CD4-positive, alpha-beta memory T cell (primary cell): ENCODE measurements around the gene AFF4. TPM values are rescaled to one million over a fixed set of nuclear protein-coding genes. Genes with fewer than 3 reads are reported as not detected.
"Not testable (repeated sequence)": the region's sequence is repeated elsewhere in the genome, so short reads cannot be mapped to it uniquely, and the experiment has no call there.

Experiments used
- CTCF ChIA-PET: fragments of 350-600 bp; sonication (Branson Sonifier 250); formaldehyde crosslinking; loops from one replicate; lab custom pipeline; 2021; ENCODE audit warnings: inconsistent platforms; ENCODE audit not compliant: partially characterized antibody; lab: Charles Lee
- POLR2A ChIA-PET: fragments of 350-600 bp; sonication (Branson Sonifier 250); formaldehyde crosslinking; loops from one replicate; lab custom pipeline; 2021; ENCODE audit not compliant: partially characterized antibody; lab: Charles Lee
- DNase-seq, 5 donors: peaks; one replicate each; pipeline versions ENCODE4 v3.0.0 to v3.0.0-alpha.2; 2020 to 2022; ENCODE audit warnings: mixed read lengths in 1 of 5
- H3K27ac ChIP-seq: one replicate; pipeline ENCODE4 v1.7.0; 2013; ENCODE audit warnings: low read depth, low read length
- H3K27me3 ChIP-seq: 2 replicates; pipeline ENCODE4 v1.7.0; 2013; ENCODE audit warnings: mild to moderate bottlenecking, low read length, moderate library complexity; ENCODE audit not compliant: insufficient read depth
- H3K36me3 ChIP-seq: 2 replicates; pipeline ENCODE4 v1.7.0; 2013; ENCODE audit warnings: mild to moderate bottlenecking, low read length, moderate library complexity; ENCODE audit not compliant: insufficient read depth
- H3K4me1 ChIP-seq: 2 replicates; pipeline ENCODE4 v1.7.0; 2013; ENCODE audit warnings: mild to moderate bottlenecking, low read length, moderate library complexity; ENCODE audit not compliant: insufficient read depth
- H3K4me3 ChIP-seq, 2 donors: one replicate each; pipeline ENCODE4 v1.7.0; 2013; ENCODE audit warnings: low read length in 2 of 2, mild to moderate bottlenecking in 1 of 2
- H3K9me3 ChIP-seq, 2 donors: one replicate each; pipeline ENCODE4 v1.7.0; 2013; ENCODE audit warnings: low read length in 2 of 2, control low read depth in 1 of 2; ENCODE audit not compliant: control insufficient read depth in 1 of 2
- H3K27ac Mint-ChIP-seq, 7 donors: one replicate each; pipeline ENCODE4 v1.8.0; 2020 to 2021; ENCODE audit warnings: mixed read lengths in 7 of 7, mild to moderate bottlenecking in 6 of 7, inconsistent platforms in 3 of 7, moderate library complexity in 3 of 7
- H3K27me3 Mint-ChIP-seq, 2 donors: one replicate each; pipeline ENCODE4 v1.8.0; 2020 to 2021; ENCODE audit warnings: mixed read lengths in 2 of 2
- H3K36me3 Mint-ChIP-seq, 2 donors: one replicate each; pipeline ENCODE4 v1.8.0; 2020 to 2021; ENCODE audit warnings: mixed read lengths in 2 of 2, inconsistent platforms in 1 of 2, mild to moderate bottlenecking in 1 of 2
- H3K4me1 Mint-ChIP-seq, 4 donors: one replicate each; pipeline ENCODE4 v1.8.0; 2020 to 2021; ENCODE audit warnings: mixed read lengths in 4 of 4, mild to moderate bottlenecking in 1 of 4
- H3K4me3 Mint-ChIP-seq, 8 donors: one replicate each; pipeline ENCODE4 v1.8.0; 2020 to 2021; ENCODE audit warnings: mixed read lengths in 8 of 8, mild to moderate bottlenecking in 7 of 8, moderate library complexity in 6 of 8, inconsistent platforms in 3 of 8
- H3K9me3 Mint-ChIP-seq, 8 donors: one replicate each; pipeline ENCODE4 v1.8.0; 2020 to 2021; ENCODE audit warnings: mixed read lengths in 8 of 8, mild to moderate bottlenecking in 5 of 8, inconsistent platforms in 3 of 8, moderate library complexity in 1 of 8
- intact Hi-C: fragments of 100-400 bp; cut with micrococcal nuclease; formaldehyde crosslinking; loops from one replicate; pipeline ENCODE4 v1.15.1; 2023
- polyA plus RNA-seq, 2 donors: library from polyadenylated mRNA; unstranded; fragments of 300-500 nt; fragmentation: Illumina TruSeq; gene quantifications; one replicate each; pipeline ENCODE4 v1.2.3, GENCODE V29; 2021
- total RNA-seq, 2 experiments: library from RNA; stranded (reverse); gene quantifications; one replicate each; pipeline ENCODE4 v1.2.3, GENCODE V29; 2021

Gene AFF4
- total and polyA plus RNA-seq, 4 experiments from 2014 or later = 14.1 to 61.6 (median 42.2) TPM

GRCh38 chr5:132987531-132988408, 24.3 kb upstream of the AFF4 start:
- H3K36me3 Mint-ChIP-seq = no peaks in the 10 kb centered on the region
- H3K4me3 ChIP-seq = no peak overlapping the region
- ChIA-PET CTCF (no interaction called here), POLR2A (no interaction called here)
- H3K27me3 Mint-ChIP-seq = no peaks in the 10 kb centered on the region
- no peak for DNase-seq
- H3K9me3 ChIP-seq = no peaks in the 10 kb centered on the region
- no peak overlapping the region for H3K4me3 Mint-ChIP-seq
- peak overlapping the region in 1 of 7 donors; percentile 37 for H3K27ac Mint-ChIP-seq
- H3K9me3 Mint-ChIP-seq = no peaks in the 10 kb centered on the region
- intact Hi-C loops = no loop called here
- no peaks in the 10 kb centered on the region for H3K27me3 ChIP-seq
- no peaks in the 10 kb centered on the region for H3K4me1 Mint-ChIP-seq
- no peaks in the 10 kb centered on the region for H3K4me1 ChIP-seq
- no peaks in the 10 kb centered on the region for H3K36me3 ChIP-seq
- H3K27ac ChIP-seq = no peak overlapping the region

DNA sequence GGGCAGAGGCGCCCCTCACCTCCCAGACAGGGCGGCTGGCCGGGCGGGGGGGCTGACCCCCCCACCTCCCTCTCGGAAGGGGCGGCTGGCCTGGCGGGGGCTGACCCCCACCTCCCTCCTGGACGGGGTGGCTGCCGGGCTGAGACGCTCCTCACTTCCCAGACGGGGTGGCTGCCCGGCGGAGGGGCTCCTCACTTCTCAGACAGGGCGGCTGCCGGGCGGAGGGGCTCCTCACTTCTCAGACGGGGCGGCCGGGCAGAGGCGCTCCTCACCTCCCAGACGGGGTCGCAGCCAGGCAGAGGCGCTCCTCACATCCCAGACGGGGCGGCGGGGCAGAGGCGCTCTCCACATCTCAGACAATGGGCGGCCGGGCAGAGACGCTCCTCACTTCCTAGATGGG, 19.5 kb upstream of the AFF4 start:
- H3K36me3 ChIP-seq, POLR2A ChIA-PET, H3K27me3 Mint-ChIP-seq: not testable (repeated sequence)

GRCh38 chr5:132981288-132981687, 17.9 kb upstream of the AFF4 start:
- H3K4me1 ChIP-seq = no peaks in the 10 kb centered on the region
- no peak for DNase-seq
- ChIA-PET POLR2A (no interaction called here), CTCF (no interaction called here)
- H3K9me3 ChIP-seq = no peaks in the 10 kb centered on the region
- H3K36me3 Mint-ChIP-seq = peaks cover 0 to 3% of the 10 kb centered on the region in 2 donors
- no peak overlapping the region for H3K4me3 ChIP-seq
- H3K4me1 Mint-ChIP-seq = no peaks in the 10 kb centered on the region
- no peaks in the 10 kb centered on the region for H3K36me3 ChIP-seq
- no peaks in the 10 kb centered on the region for H3K27me3 ChIP-seq
- no peak overlapping the region for H3K27ac ChIP-seq
- no peak overlapping the region for H3K4me3 Mint-ChIP-seq
- H3K27me3 Mint-ChIP-seq = no peaks in the 10 kb centered on the region
- H3K27ac Mint-ChIP-seq = no peak overlapping the region
- intact Hi-C loops = no loop called here
- peaks cover 0 to 18% (median 8%) of the 10 kb centered on the region in 8 donors for H3K9me3 Mint-ChIP-seq

More for the DNA sequence above, 19.5 kb upstream of the AFF4 start:
- H3K27ac ChIP-seq, H3K4me3 ChIP-seq, DNase-seq, CTCF ChIA-PET, H3K36me3 Mint-ChIP-seq, intact Hi-C loops, H3K9me3 Mint-ChIP-seq, H3K4me1 ChIP-seq, H3K27ac Mint-ChIP-seq, H3K4me1 Mint-ChIP-seq, H3K27me3 ChIP-seq, H3K4me3 Mint-ChIP-seq, H3K9me3 ChIP-seq: not testable (repeated sequence)

DNA sequence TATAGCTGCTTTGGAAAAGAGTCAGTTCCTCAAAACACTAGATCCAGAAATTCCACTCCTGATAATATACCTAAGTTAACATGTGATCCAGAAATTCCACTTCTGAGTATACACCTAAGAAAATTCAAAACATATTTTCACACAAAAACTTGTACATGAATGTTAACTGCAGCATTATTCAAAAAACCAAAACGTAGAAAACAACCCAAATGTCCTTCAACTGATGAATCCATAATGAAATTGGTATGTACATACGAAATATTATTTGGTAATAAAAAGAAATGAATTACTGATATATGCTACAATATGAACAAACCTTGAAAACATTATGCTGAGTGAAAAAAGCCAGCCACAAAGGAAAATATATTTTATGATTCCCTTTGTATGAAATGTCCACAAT, 16.5 kb upstream of the AFF4 start:
- Histone ChIP-seq H3K4me1 (no peaks in the 10 kb centered on the region), H3K4me3 (no peak overlapping the region), H3K27ac (no peak overlapping the region), H3K36me3 (no peaks in the 10 kb centered on the region), H3K9me3 (no peaks in the 10 kb centered on the region), H3K27me3 (no peaks in the 10 kb centered on the region)
- H3K27ac Mint-ChIP-seq = no peak overlapping the region
- no peak overlapping the region for H3K4me3 Mint-ChIP-seq
- peaks cover 0 to 1% of the 10 kb centered on the region in 2 donors for H3K27me3 Mint-ChIP-seq
- POLR2A ChIA-PET = no interaction called here
- H3K9me3 Mint-ChIP-seq = peaks cover 0 to 24% (median 9%) of the 10 kb centered on the region in 8 donors
- intact Hi-C loops = no loop called here
- H3K36me3 Mint-ChIP-seq = peaks cover 0 to 3% of the 10 kb centered on the region in 2 donors
- no peak for DNase-seq
- CTCF ChIA-PET = no interaction called here
- H3K4me1 Mint-ChIP-seq = no peaks in the 10 kb centered on the region

- H3K27ac ChIP-seq = no peak overlapping the region
- peaks cover 0 to 24% (median 9%) of the 10 kb centered on the region in 8 donors for H3K9me3 Mint-ChIP-seq
- intact Hi-C loops = no loop called here
- peaks cover 0 to 1% of the 10 kb centered on the region in 2 donors for H3K27me3 Mint-ChIP-seq
- no peak overlapping the region for H3K4me3 ChIP-seq
- DNase-seq = no peak
- no peaks in the 10 kb centered on the region for H3K27me3 ChIP-seq
- H3K9me3 ChIP-seq = no peaks in the 10 kb centered on the region
- POLR2A ChIA-PET = no interaction called here
- H3K36me3 ChIP-seq = no peaks in the 10 kb centered on the region
- no peak overlapping the region for H3K4me3 Mint-ChIP-seq
- H3K27ac Mint-ChIP-seq = no peak overlapping the region
- CTCF ChIA-PET = no interaction called here
- peaks cover 0 to 3% of the 10 kb centered on the region in 2 donors for H3K36me3 Mint-ChIP-seq
- H3K4me1 ChIP-seq = no peaks in the 10 kb centered on the region
- H3K4me1 Mint-ChIP-seq = no peaks in the 10 kb centered on the region
Observed at GRCh38 chr5:132979367-132979940, 16.0 kb upstream of the AFF4 start.

GRCh38 chr5:132976852-132977251, 13.4 kb upstream of the AFF4 start:
- Histone ChIP-seq H3K27me3 (no peaks in the 10 kb centered on the region), H3K4me3 (no peak overlapping the region), H3K27ac (no peak overlapping the region), H3K36me3 (no peaks in the 10 kb centered on the region), H3K9me3 (no peaks in the 10 kb centered on the region), H3K4me1 (no peaks in the 10 kb centered on the region)
- H3K27me3 Mint-ChIP-seq = peaks cover 0 to 1% of the 10 kb centered on the region in 2 donors
- H3K27ac Mint-ChIP-seq = no peak overlapping the region
- intact Hi-C loops = no loop called here
- no peaks in the 10 kb centered on the region for H3K4me1 Mint-ChIP-seq
- peaks cover 0 to 24% (median 9%) of the 10 kb centered on the region in 8 donors for H3K9me3 Mint-ChIP-seq
- POLR2A ChIA-PET = interaction anchor here (0.6 kb wide), 1 partner anchor 758 kb away, joined by 3 read pairs; no protein-coding TSS in a partner anchor
- CTCF ChIA-PET = no interaction called here
- H3K36me3 Mint-ChIP-seq = peaks cover 0 to 3% of the 10 kb centered on the region in 2 donors
- no peak for DNase-seq
- no peak overlapping the region for H3K4me3 Mint-ChIP-seq

DNA sequence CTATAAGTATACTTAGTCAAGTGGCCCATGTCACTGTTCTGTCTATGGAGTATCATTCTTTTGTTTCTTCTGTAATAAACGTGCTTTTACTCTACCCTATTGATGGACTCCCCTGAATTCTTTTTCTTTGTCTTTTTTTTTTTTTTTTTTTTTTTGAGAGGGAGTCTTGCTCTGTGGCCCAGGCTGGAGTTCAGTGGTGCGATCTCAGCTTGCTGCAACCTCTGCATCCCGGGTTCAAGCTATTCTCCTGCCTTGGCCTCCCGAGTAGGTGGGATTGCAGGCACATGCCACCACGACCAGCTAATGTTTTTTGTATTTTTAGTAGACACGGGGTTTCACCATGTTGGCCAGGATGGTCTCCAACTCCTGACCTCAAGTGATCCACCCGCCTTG, 9.0 kb upstream of the AFF4 start:
- H3K4me3 ChIP-seq, H3K27ac Mint-ChIP-seq, H3K27me3 Mint-ChIP-seq, H3K27me3 ChIP-seq, DNase-seq, H3K9me3 ChIP-seq, H3K36me3 Mint-ChIP-seq, POLR2A ChIA-PET, H3K4me1 ChIP-seq, H3K36me3 ChIP-seq, CTCF ChIA-PET, H3K4me3 Mint-ChIP-seq, H3K4me1 Mint-ChIP-seq, H3K27ac ChIP-seq, intact Hi-C loops: not testable (repeated sequence)
- peaks cover 0 to 17% (median 7%) of the 10 kb centered on the region in 8 donors for H3K9me3 Mint-ChIP-seq
